Stimulated activated CD4-positive, alpha-beta T cell treated with anti-CD3 and anti-CD28 coated beads, Interleukin-1b, Interleukin-23, amount 100 ng/mL, for 4 hours (primary cell): ENCODE data around the gene PMS1.
"Not testable (repeated sequence)": the region's sequence is repeated elsewhere in the genome, so short reads cannot be mapped to it uniquely, and the experiment has no call there.

ENCODE experiments used
- DNase-seq, 2 donors: peaks; one replicate each; pipeline ENCODE4 v3.0.0-alpha.2; 2020; ENCODE audit warnings: low read depth in 2 of 2

The PMS1 gene

DNA sequence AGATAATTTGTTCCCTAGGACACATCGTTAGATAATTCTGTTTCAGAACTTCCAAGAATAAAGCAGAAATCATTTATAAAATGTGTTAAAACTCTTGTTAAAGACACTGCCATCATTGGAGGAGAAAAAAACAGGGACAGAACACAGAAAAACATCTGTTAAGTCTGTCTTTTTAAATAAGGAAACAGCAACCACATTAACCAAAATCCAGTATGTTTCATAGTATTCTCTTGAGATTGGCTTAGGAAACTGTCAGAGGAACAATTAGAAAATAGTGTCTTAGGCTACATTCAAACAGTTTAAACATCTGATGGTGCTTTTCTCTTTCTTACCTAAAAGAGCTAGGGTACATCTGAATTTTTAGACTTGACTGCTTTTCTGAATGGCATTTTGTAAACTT is 81.6 kb downstream of the PMS1 start:
- DNase-seq: no peak

DNA sequence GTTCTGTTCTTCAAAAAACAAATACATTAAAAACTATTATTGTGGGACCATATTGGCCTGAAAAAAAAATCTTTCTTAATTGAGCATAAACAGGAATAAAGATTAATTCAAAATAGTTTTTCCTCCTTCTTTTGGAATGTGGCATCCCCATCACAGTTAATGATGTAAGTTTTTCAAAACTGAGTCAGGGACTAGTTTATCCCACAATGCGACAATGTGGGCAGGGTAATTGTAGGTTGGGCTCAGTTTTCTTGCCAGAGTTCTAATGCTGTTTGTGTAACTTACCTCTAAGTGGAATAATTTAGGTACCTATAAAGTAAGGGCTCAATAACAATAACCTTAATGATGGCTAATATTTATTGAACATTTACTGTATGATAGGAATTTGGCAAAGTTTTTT is 82.0 kb downstream of the PMS1 start:
- DNase-seq: no peak

DNA sequence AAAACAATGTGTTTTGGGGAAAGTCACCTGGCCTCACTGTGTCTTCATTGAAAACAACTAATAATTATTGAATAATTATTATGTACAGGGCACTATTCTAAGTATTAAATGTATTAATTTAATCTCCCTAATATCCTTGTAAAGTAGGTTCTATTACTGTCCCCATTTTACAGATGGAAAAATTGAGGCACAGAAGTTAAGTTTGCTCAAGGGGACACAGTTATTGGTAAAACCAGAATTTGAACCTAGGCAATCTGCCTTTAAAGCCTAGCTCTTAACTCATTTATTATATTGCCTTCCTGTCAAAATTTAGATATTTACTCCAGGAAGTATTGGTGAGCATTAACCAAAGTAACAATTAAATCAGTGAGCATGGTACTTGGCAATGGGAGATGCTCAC is 84.6 kb downstream of the PMS1 start:
- no peak for DNase-seq

- no peak for DNase-seq
Observed at GRCh38 chr2:189870381-189871085, 86.3 kb downstream of the PMS1 start.

- DNase-seq: no peak
Observed at GRCh38 chr2:189873696-189874095, 89.4 kb downstream of the PMS1 start.

GRCh38 chr2:189874586-189875320 is 90.5 kb downstream of the PMS1 start:
- no peak for DNase-seq

DNA sequence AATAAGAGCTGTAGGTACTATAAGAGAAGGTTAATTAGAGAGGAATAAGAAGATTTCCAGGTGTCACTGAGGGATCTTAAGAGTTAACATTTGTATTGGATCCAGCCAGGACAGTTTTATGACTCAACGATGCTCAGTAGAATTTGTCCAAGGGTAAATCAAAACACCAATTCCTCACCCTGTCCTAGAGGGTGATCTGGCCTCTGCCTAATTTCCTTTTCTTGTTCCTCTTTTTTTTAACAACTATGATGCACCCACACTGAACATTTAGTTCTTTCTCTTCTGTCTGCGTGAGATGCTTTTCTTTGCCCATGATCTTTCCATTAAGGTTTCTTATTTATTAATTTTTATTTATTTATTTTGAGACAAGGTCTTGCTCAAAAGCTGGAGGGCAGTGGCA is 92.0 kb downstream of the PMS1 start:
- no peak for DNase-seq

DNA sequence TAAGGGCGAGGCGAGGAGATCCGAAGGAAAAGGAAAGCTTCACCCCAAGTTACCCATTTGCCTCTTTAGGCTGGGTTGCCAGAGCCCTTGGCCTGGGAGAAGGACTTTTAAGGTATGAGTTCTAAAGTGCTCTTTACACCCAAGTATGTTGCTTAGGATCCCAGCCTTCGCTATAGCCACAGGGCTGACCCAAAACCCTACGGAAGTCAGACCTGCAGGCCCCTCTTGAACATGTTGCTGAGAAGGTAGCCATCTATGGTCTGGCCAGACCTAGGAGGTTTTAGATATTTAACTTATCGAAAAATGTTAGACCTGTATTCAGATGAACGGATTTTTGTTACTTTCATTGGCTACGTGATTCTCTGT is 95.4 kb downstream of the PMS1 start:
- DNase-seq: no peak

DNA sequence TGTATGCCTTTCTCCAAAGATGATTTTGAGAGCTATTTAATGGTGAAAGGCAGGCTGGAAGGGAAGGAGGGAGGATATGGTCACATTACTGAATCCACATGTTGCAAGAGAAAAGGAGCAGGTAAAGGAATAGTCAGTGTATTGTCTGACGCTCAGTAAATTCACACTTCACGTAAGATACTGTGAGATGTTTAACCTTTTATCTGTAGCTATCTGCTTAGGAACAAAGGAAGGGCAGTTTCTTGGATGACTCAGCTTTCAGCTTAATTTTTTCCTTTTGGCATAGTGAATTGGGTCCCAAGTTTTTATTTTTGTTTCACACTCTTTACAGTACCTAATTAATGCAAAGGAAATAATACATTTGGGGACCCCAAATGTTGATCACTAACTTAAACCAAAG is 96.2 kb downstream of the PMS1 start:
- no peak for DNase-seq

DNA sequence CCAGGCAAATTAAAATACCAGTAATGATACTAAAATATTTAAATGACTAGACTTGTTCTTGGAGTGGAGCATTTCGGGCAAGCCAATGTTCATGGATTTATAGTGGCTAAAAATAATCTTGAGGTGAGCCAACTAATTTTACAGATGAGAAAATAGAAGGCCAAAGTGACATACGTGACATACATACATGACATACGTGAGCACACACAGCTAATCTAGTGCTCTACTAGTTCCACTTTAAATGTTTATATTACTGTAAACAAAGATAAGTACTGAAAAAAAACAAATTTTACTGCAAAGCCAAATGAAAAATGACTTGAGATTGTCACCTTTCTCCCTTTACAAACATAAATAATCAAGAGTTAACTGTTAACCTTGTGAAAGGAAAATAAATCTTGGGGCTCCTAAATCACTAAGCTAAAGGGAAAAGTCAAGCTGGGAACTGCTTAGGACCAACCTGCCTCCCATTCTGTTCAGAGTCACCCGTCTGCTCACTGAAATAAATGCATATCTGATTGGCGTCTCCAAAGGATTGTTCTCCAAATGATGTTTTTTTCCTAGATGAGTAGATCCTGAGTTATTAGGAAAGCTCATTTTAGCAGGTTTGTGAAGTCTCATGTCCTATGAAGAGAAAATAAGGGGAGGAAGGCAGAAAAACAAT is 96.7 kb downstream of the PMS1 start:
- DNase-seq: no peak

DNA sequence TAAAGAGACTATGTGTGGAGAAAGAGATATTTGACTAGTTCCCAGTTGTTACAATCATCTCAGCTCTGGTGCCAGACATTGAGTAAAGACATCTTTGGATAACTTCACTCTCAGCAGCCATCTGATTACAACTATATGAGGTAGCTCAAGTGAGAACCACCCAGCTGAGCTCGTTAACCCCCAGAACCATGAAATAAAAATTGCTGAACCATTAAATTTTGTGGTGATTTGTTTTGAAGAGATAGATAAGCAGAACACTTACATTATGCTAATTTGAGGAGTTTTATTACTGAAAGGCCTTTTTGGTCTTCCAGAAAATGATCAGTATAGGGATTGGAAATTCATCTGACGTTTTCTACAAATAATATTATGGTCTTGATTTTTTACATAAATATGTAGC is 101.1 kb downstream of the PMS1 start:
- DNase-seq: no peak

- not testable (repeated sequence) for DNase-seq
Observed at GRCh38 chr2:189892546-189893294, 108.5 kb downstream of the PMS1 start.

DNA sequence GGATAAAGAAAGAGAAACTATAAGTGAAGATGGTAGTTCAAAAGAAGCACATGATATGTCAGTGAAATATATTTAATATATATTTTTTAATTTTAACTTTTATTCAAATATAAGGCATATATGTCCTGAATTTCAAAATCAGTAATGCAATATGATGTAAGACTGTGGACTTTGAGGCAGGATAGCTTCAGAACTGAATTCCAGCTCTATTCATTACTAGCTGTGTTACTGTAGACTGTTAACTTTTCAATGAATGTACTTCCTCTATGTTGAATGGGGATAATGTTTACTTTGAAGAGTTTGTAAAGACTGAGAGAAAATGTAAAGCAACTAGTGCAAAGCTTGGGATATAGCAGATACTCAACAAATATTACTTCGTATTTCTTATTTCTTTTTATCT is 112.6 kb downstream of the PMS1 start:
- no peak for DNase-seq

GRCh38 chr2:189899101-189899500 is 114.9 kb downstream of the PMS1 start:
- no peak for DNase-seq

DNA sequence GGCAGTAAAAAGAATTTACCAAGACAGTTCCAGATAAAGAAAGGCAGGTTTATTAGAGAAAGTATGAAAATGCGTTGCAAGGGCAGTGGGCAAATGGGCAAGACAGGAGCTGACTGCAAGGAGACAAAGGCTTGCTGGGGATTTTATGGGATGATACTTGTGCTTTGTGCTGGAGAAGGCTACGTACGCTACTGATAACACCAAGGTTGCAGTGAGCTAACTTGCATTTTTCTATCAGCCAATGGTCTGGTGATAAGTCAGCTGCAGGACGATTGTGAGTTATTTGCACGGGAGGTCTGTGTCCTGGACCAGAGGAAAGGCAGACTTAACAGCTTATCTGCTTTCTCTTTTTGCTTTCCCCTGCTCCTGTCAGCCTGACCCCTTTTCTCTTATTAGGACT is 116.5 kb downstream of the PMS1 start:
- DNase-seq: no peak

- no peak for DNase-seq
Observed at GRCh38 chr2:189901664-189902063, 117.4 kb downstream of the PMS1 start.

- DNase-seq: no peak
Observed at GRCh38 chr2:189913821-189914220, 129.6 kb downstream of the PMS1 start.

DNA sequence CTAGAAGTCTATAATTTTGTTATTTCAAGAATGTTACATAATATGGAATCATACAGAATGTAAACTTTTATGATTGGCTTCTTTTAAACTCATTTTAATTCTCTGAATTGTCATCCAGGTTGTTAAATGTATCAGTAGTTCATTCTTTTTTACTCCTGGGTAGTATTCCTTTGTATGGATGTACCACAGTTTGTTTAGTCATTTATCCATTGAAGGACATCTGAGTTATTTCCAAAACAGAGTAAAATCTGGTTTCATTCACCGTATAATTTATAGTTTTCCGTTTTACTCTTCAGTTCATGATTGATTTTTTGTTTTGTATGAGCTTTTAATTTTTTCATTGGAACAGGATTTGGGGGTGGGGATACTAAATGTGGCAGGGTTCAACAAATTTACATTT is 132.4 kb downstream of the PMS1 start:
- DNase-seq: no peak
